Mucosa of gallbladder (tissue), 1 donor: ENCODE measurements around the gene EIF4E2. TPM values are rescaled to one million over a fixed set of nuclear protein-coding genes. Genes with fewer than 3 reads are reported as not detected.
A peak's percentile ranks its signal among the peaks of the same experiment; 100 is the strongest.
"Not testable (repeated sequence)": the region's sequence is repeated elsewhere in the genome, so short reads cannot be mapped to it uniquely, and the experiment has no call there.

Source experiments
- DNase-seq: peaks from one replicate; pipeline ENCODE4 v3.0.0-alpha.2; 2020; ENCODE audit warnings: low spot score
- total RNA-seq: library from RNA; stranded (reverse); gene quantifications from one replicate; pipeline ENCODE4 v1.2.1, GENCODE V29; 2021
- donor health status: DM: no; HTN: no; CAD: no.

The EIF4E2 gene
- total RNA-seq, 1 donor from 2014 or later, result 65.5 TPM

GRCh38 chr2:232568161-232568560 lies 17.7 kb downstream of the EIF4E2 start:
- no peak for DNase-seq

- DNase-seq, result no peak
These were observed 19.1 kb downstream of the EIF4E2 start for GRCh38 chr2:232569541-232569940.

GRCh38 chr2:232570481-232570880 lies 20.0 kb downstream of the EIF4E2 start:
- not testable (repeated sequence) for DNase-seq

GRCh38 chr2:232571026-232571474 lies 20.6 kb downstream of the EIF4E2 start:
- no peak for DNase-seq

- DNase-seq, result no peak
These were observed 22.6 kb downstream of the EIF4E2 start for GRCh38 chr2:232573042-232573441.

- no peak for DNase-seq
These were observed 23.4 kb downstream of the EIF4E2 start for GRCh38 chr2:232573771-232574435.

GRCh38 chr2:232574674-232575403 lies 24.4 kb downstream of the EIF4E2 start:
- no peak for DNase-seq

GRCh38 chr2:232575404-232575746 lies 24.9 kb downstream of the EIF4E2 start:
- DNase-seq, result no peak

- no peak for DNase-seq
These were observed 26.5 kb downstream of the EIF4E2 start for GRCh38 chr2:232576995-232577394.

- DNase-seq, result no peak
These were observed 27.4 kb downstream of the EIF4E2 start for GRCh38 chr2:232577841-232578240.

GRCh38 chr2:232578626-232579025 lies 28.1 kb downstream of the EIF4E2 start:
- no peak for DNase-seq

GRCh38 chr2:232580648-232580981 lies 30.1 kb downstream of the EIF4E2 start:
- no peak for DNase-seq

GRCh38 chr2:232581725-232582124 lies 31.2 kb downstream of the EIF4E2 start:
- DNase-seq, result no peak

GRCh38 chr2:232584238-232584637 lies 33.7 kb downstream of the EIF4E2 start:
- no peak for DNase-seq

- DNase-seq, result no peak
These were observed 36.5 kb downstream of the EIF4E2 start for GRCh38 chr2:232586943-232587505.

GRCh38 chr2:232587512-232587911 lies 37.0 kb downstream of the EIF4E2 start:
- no peak for DNase-seq

GRCh38 chr2:232588031-232588430 lies 37.5 kb downstream of the EIF4E2 start:
- DNase-seq, result no peak

GRCh38 chr2:232588680-232589585 lies 38.4 kb downstream of the EIF4E2 start:
- DNase-seq, result peak; percentile 72

- no peak for DNase-seq
These were observed 42.4 kb downstream of the EIF4E2 start for GRCh38 chr2:232592772-232593395.

- DNase-seq, result no peak
These were observed 43.5 kb downstream of the EIF4E2 start for GRCh38 chr2:232593982-232594381.

GRCh38 chr2:232597362-232598079 lies 47.0 kb downstream of the EIF4E2 start:
- DNase-seq, result no peak
